GM21737 (cell line): ENCODE data around the gene NXNL1.
A peak's percentile ranks its signal among the peaks of the same experiment; 100 is the strongest.
"Not testable (repeated sequence)": the region's sequence is repeated elsewhere in the genome, so short reads cannot be mapped to it uniquely, and the experiment has no call there.

Source experiments
- ATAC-seq: cut with Tn5 transposase; IDR thresholded peaks from one replicate; pipeline ENCODE4 v1.9.1; 2021; ENCODE audit warnings: mild to moderate bottlenecking, moderate library complexity; ENCODE audit not compliant: unreplicated experiment

NXNL1 gene

DNA sequence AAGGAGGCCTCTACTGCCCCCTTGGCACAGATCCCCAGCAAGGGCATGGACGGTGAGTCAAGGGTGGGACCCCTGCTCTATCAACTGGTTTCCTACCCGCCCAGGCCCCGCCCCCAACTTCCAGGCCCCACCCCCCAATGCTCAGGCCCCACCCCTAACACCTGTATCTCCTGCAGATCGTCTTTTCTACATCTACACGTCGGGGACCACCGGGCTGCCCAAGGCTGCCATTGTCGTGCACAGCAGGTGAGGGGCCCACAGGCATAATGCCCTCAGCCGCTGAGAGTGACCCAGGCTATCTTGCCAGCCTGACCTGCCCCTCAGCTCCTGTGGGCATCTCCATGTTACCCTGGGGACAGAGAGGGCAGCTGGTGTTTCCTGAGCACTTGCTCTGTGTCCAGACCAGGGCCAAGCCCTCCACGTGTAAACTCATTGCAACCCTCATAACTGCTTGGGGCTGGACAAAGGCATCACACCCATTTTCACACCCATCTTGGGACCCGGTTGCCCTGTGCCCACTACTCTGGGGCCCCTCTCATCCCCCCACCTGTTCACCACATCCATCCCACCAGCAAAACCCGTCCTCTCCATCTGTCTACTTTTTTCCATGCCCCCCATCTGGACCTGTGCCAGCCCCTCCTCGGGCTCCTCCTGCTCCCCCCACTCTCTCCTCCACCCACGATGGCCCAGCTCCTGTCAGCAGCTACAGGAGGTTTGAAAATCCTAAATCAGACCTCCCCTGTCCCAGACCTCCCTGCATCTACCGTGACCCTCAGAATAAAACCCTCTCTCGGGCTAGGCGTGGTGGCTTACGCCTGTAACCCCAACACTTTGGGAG lies 26.8 kb upstream of the NXNL1 start:
- ATAC-seq, result no peak

DNA sequence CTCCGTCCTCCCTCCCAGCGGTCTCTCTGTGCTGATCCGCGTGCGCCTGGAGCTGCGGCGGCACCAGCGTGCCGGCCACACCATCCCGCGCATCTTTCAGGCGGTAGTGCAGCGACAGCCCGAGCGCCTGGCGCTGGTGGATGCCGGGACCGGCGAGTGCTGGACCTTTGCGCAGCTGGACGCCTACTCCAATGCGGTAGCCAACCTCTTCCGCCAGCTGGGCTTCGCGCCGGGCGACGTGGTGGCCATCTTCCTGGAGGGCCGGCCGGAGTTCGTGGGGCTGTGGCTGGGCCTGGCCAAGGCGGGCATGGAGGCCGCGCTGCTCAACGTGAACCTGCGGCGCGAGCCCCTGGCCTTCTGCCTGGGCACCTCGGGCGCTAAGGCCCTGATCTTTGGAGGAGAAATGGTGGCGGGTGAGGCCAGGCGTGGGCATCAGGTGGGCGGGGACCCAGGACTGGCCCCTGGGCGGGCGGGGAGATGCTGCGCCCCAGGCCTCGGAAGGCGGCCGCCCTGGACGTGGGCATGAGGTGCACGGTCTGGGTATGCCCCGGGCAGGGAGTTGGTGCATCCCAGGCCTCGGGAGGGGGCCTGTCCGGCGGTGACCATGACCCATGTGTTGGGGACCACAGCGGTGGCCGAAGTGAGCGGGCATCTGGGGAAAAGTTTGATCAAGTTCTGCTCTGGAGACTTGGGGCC lies 26.0 kb upstream of the NXNL1 start:
- ATAC-seq, result no peak

DNA sequence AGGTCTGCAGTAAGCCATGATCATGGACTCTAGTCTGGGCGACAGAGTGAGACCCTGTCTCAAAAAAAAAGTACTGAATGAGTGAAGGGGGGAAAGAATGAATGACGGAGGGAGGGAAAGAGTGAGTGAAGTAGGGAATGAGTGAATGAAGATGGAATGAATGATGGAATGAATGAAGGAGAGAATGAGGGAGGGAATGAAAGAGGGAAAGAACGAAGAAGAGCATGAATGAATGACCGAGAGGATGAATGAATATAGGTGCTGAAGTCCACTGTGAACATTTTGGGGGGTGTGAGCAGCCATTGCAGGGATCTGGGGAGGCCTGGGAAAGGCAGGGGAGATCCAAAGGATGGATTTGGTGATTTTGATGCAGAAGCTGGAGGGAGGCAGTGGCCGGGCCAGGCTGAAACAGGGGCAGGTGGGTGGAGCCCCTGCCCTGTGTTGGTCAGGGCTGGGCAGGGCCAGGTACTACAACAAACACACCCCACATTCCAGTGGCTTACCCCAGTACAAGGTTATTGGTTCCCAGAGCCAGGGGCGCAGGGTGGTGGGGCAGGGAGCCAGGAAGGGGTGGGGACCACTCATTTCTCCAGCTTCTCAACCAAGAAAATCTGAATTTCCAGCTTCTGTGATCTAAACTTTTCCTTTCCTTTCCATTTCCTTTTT lies 23.9 kb upstream of the NXNL1 start:
- no peak for ATAC-seq

DNA sequence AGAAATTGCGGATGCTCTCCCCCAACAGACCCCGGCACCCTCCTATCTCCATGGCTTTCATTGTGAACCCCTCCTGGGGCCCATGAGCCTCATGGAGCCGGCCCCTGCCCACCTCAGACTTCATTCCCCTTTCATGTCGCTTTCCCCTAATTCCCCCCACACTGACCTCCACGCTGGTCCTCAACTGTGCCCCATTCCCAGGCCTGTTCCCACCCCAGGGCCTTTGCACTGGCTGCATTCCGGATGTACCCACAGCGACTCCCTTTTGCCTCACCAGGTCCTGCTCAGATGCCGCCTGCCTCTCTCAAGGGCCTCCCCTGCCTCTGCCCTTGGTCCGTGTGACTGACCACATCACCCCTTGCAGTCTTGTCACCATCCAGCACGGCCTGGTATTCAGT lies 22.9 kb upstream of the NXNL1 start:
- ATAC-seq, result no peak

DNA sequence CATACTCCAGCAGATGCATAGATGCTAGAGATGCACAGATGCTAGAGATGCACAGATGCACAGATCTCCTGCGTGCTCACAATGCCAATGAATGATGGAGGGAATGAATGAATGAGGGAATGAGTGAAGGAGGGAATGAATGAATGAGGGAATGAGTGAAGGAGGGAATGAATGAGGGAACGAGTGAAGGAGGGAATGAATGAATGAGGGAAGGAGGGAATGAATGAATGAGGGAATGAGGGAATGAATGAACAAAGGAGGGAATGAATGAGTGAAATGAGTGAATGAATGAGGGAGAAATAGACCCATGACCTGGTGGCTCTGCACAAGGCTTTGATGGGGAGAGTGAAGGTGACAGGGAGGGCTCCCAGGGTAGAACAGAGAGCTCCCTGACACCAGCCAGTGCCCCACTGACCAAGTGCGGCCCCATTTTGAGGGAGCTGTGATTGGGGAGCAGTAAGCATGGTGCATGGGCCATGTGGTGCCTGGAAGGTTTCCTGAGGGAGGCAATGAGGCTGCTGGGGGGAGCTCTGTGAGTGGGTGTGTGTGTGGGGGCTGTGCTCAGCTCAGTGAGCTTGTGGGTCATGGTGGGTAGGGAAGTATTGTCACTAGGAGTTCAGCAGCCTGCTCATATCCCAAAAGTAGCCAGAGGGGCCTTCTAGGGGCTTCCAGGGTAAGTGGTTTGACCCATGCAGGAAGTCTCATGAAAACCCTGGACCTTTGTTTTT lies 22.3 kb upstream of the NXNL1 start:
- no peak for ATAC-seq

- ATAC-seq, result no peak
Observed at GRCh38 chr19:17481986-17482385, 21.3 kb upstream of the NXNL1 start.

GRCh38 chr19:17479325-17479791 lies 18.6 kb upstream of the NXNL1 start:
- ATAC-seq, result no peak

DNA sequence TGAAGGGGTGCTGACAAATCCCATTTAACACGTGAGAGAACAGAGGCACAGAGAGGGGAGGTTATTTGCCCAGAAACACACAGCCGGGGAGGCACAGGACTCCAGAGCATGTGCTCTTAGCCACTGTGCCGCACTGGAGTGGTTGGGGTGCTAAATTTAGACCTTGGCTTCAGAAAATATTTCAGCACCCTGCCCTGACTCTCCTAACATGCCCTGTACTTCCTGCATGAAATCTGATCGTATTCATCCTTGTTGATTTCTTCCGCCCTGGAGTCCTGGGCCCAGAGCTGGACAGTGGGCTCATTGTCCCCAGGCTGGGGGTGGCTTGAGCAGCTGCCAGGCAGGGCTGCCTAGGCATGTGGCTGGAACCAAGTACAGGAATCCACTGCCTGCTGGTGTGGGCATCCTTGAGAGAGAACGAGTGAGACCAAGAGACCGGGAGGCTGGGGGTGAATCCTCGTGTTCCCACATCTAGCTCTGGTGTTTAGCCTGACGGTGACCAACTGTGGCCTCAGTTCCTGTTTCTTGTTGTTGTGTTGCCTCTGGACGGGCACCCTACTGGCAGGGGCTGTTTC lies 14.9 kb upstream of the NXNL1 start:
- no peak for ATAC-seq

DNA sequence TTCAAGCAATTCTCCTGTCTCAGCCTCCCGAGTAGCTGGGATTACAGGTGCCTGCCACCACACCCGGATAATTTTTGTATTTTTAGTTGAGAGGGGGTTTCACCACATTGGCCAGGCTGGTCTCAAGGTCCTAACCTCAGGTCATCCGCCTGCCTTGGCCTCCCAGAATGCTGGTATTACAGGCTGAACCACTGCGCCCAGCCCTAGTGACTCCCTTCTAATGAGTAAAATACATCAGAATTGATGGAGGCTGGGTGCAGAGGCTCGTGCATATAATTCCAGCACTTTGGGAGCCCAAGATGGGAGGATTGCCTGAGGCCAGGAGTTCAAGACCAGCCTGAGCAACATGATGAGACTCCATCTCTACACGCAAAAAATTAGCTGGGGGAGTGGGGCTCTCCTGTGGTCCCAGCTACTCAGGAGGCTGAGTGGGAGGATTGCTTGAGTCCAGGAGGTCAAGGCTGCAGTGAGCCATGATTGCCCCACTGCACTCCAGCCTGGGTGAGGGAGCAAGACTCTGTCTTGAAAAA lies 14.3 kb upstream of the NXNL1 start:
- ATAC-seq, result not testable (repeated sequence)

- no peak for ATAC-seq
Observed at GRCh38 chr19:17473041-17473440, 12.3 kb upstream of the NXNL1 start.

DNA sequence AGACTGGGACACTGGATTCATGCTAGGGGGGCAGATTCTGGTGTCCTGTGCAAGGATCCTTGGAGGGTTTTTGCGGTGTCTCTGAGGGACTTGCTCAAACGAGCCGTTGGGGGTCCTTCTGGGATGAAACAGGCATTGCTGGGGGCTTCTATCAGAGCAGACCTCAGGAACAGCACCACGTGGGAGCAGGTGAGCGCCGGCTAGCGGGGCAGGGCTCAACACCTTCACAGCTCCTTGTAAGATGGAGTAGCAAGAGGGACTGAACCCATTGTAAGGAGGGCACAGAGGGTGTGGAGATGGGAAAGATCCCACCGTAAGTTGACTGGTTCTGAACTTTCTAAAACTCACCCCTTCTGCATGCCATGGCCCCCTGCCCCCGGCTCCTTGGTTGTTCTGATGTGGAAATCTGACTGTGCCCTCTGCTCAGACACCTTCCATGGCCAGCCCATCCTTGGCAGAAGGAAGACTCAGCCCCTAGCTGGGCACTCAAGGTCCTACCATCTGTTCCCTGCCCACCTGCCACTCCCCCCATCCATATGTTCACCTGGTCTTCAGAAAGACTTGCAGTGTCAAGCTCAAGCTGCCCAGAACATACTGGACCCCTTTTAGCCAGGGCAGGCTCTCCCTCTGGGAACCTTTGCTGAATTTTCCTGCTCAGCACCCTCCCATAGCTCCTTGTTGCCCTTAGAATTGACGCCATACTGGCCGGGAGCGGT lies 10.8 kb upstream of the NXNL1 start:
- no peak for ATAC-seq

GRCh38 chr19:17470068-17470841 lies 9.5 kb upstream of the NXNL1 start, which contains the start of gene SLC27A1:
TSS of gene SLC27A1 (plus strand) at chr19:17470524. CDS start at chr19:17470541, 17 bp downstream.
- ATAC-seq, result peak; percentile 68

DNA sequence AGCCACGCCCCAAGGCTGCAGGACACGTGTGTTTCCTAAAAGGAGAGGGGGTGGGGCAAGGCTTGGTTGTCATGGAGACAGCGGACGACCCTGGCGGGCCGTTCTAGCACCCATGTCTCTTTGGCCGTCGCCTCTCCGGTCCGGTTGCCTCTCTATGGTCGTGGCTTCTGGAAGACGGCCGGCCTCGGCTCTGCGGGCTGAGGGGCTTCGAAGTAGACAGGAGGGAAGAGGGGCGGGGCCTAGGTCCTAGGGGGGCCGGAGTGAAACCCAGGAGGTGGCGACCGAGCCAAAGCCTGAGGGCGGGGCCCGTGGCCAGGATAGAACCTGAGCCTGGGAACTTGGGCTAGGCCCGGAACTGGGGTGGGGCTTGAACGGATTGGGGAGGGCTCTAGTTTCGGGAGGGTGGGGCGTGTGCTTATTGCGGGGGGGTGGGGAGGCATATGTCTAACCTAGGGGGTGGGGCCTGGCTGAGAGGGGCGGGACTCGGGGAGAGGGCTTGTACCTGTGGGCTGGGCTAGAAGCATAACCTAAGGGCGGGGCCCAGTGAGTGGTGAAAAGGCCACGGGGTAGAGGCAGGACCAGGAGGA lies 8.8 kb upstream of the NXNL1 start:
- peak; percentile 48 for ATAC-seq

GRCh38 chr19:17469092-17469480 lies 8.4 kb upstream of the NXNL1 start:
- ATAC-seq, result no peak

- ATAC-seq, result no peak
Observed at GRCh38 chr19:17468302-17469091, 7.8 kb upstream of the NXNL1 start.

- no peak for ATAC-seq
Observed at GRCh38 chr19:17467471-17468301, 7.0 kb upstream of the NXNL1 start.

- no peak for ATAC-seq
Observed at GRCh38 chr19:17466487-17466850, 5.7 kb upstream of the NXNL1 start.
